IMR-90 (cell line): Measurements from ENCODE around the gene THSD1. TPM values are rescaled to one million over a fixed set of nuclear protein-coding genes. Genes with fewer than 3 reads are reported as not detected.

Experiments
- ATAC-seq: fragments of 200-7000 bp; cut with Tn5 transposase; 2 replicates; pipeline ENCODE4 v1.9.1; 2020; ENCODE audit warnings: low read depth, mild to moderate bottlenecking, moderate library complexity
- BruUV-seq: library from RNA; stranded (reverse); fragments of 400-500 nt; replicated peaks from 2 replicates; lab custom pipeline; 2021; lab: Mats Ljungman, UMichigan
- CTCF ChIA-PET: fragments of 300-600 bp; formaldehyde crosslinking; extraction: SDS; loops from one replicate; lab custom pipeline; 2021; ENCODE audit warnings: antibody characterized with exemption; lab: Yijun Ruan, JAX
- POLR2A ChIA-PET: fragments of 300-600 bp; sonication (Branson Sonifier 250); formaldehyde crosslinking; loops from one replicate; lab custom pipeline; 2022; ENCODE audit warnings: antibody characterized with exemption; ENCODE audit not compliant: unreplicated experiment; lab: Charles Lee
- DNase-seq: peaks from one replicate; pipeline ENCODE4 v3.0.0; 2013
- H2AFZ ChIP-seq: replicated peaks from 2 replicates; pipeline ENCODE3; 2013; ENCODE audit warnings: low read length, mild to moderate bottlenecking; ENCODE audit not compliant: poor library complexity
- H2AK5ac ChIP-seq: 2 replicates; pipeline ENCODE4 v1.6.1; 2013; ENCODE audit warnings: low read depth, low read length, inconsistent platforms
- H2AK9ac ChIP-seq: replicated peaks from 2 replicates; pipeline ENCODE3; 2013; ENCODE audit warnings: mild to moderate bottlenecking, low read depth, low read length, moderate library complexity; ENCODE audit not compliant: poor library complexity
- H2BK120ac ChIP-seq: 2 replicates; pipeline ENCODE4 v1.6.1; 2013; ENCODE audit warnings: low read depth, low read length, inconsistent platforms
- H2BK15ac ChIP-seq: 3 replicates; pipeline ENCODE4 v1.6.1; 2013; ENCODE audit warnings: low read depth, low read length, inconsistent platforms
- H2BK20ac ChIP-seq: 2 replicates; pipeline ENCODE4 v1.6.1; 2013; ENCODE audit warnings: low read depth, mild to moderate bottlenecking, inconsistent platforms, low read length, moderate library complexity
- H2BK5ac ChIP-seq: 2 replicates; pipeline ENCODE4 v1.6.1; 2013; ENCODE audit warnings: mild to moderate bottlenecking, low read depth, low read length, inconsistent platforms; ENCODE audit not compliant: poor library complexity, severe bottlenecking
- H3K14ac ChIP-seq: replicated peaks from 2 replicates; pipeline ENCODE4 v1.6.1; 2013; ENCODE audit warnings: low read depth, low read length, inconsistent platforms
- H3K18ac ChIP-seq: 2 replicates; pipeline ENCODE4 v1.6.1; 2013; ENCODE audit warnings: low read depth, low read length, control low read depth
- H3K23ac ChIP-seq: 2 replicates; pipeline ENCODE4 v1.6.1; 2013; ENCODE audit warnings: low read depth, low read length, inconsistent platforms
- H3K27ac ChIP-seq: 2 replicates; pipeline ENCODE4 v1.5.1; 2013; ENCODE audit warnings: mild to moderate bottlenecking, control low read depth, low read length; ENCODE audit not compliant: insufficient read depth
- H3K27me3 ChIP-seq: 2 replicates; pipeline ENCODE4 v1.6.1; 2013; ENCODE audit warnings: low read length; ENCODE audit not compliant: control insufficient read depth, insufficient read depth
- H3K36me3 ChIP-seq: 2 replicates; pipeline ENCODE4 v1.6.1; 2013; ENCODE audit warnings: low read length, mixed read lengths; ENCODE audit not compliant: control insufficient read depth, insufficient read depth
- H3K4ac ChIP-seq: 2 replicates; pipeline ENCODE4 v1.6.1; 2013; ENCODE audit warnings: low read depth, low read length, inconsistent platforms
- H3K4me1 ChIP-seq: 2 replicates; pipeline ENCODE4 v1.6.1; 2013; ENCODE audit warnings: low read length, mixed read lengths; ENCODE audit not compliant: control insufficient read depth, insufficient read depth
- H3K4me2 ChIP-seq: 2 replicates; pipeline ENCODE4 v1.6.1; 2013; ENCODE audit warnings: low read depth, mild to moderate bottlenecking, control low read depth, low read length, moderate library complexity
- H3K4me3 ChIP-seq: 2 replicates; pipeline ENCODE4 v1.5.1; 2013; ENCODE audit warnings: low read depth, mild to moderate bottlenecking, control low read depth, low read length, moderate library complexity; ENCODE audit not compliant: insufficient read depth
- H3K56ac ChIP-seq: 2 replicates; pipeline ENCODE4 v1.6.1; 2013; ENCODE audit warnings: low read length, inconsistent platforms; ENCODE audit not compliant: insufficient read depth; ENCODE audit errors: extremely low read depth
- H3K79me1 ChIP-seq, 2 experiments: 2 replicates each; pipeline ENCODE4 v1.6.1; 2013; ENCODE audit warnings: low read length in 2 of 2, inconsistent platforms in 1 of 2, low read depth in 1 of 2
- H3K9ac ChIP-seq: 2 replicates; pipeline ENCODE4 v1.6.1; 2013; ENCODE audit warnings: low read depth, low read length, control low read depth
- H3K9me1 ChIP-seq: 2 replicates; pipeline ENCODE4 v1.6.1; 2013; ENCODE audit warnings: low read length, inconsistent platforms; ENCODE audit not compliant: insufficient read depth
- H3K9me3 ChIP-seq: 2 replicates; pipeline ENCODE4 v1.6.1; 2013; ENCODE audit warnings: low read length; ENCODE audit not compliant: control insufficient read depth, insufficient read depth
- H4K20me1 ChIP-seq: 2 replicates; pipeline ENCODE4 v1.6.1; 2013; ENCODE audit warnings: low read length, inconsistent platforms; ENCODE audit not compliant: insufficient read depth
- H4K5ac ChIP-seq: 2 replicates; pipeline ENCODE4 v1.6.1; 2013; ENCODE audit warnings: mild to moderate bottlenecking, low read depth, low read length, control low read depth
- H4K8ac ChIP-seq, 2 experiments: 2 replicates each; pipeline ENCODE4 v1.6.1; 2013; ENCODE audit warnings: low read depth in 2 of 2, low read length in 2 of 2, control low read depth in 1 of 2, inconsistent platforms in 1 of 2
- H4K91ac ChIP-seq: 2 replicates; pipeline ENCODE4 v1.6.1; 2013; ENCODE audit warnings: low read depth, low read length, inconsistent platforms; ENCODE audit not compliant: insufficient read depth
- BHLHE40 ChIP-seq: fragments of 150-350 bp; IDR thresholded peaks from 2 replicates; pipeline ENCODE4 v1.6.1; 2016; ENCODE audit warnings: mild to moderate bottlenecking, low read depth, low read length
- CHD1 ChIP-seq: IDR thresholded peaks from 2 replicates; pipeline ENCODE4 v1.6.1; 2012; ENCODE audit warnings: low read depth, low read length, improper control_type of control experiment
- ELK1 ChIP-seq: fragments of 150-350 bp; IDR thresholded peaks from 2 replicates; pipeline ENCODE4 v1.6.1; 2016; ENCODE audit warnings: low read depth, mild to moderate bottlenecking, low read length, moderate library complexity, borderline replicate concordance
- FOS ChIP-seq: fragments of 150-350 bp; IDR thresholded peaks from 2 replicates; pipeline ENCODE4 v1.6.1; 2016; ENCODE audit warnings: low read depth, low read length
- MXI1 ChIP-seq: IDR thresholded peaks from 2 replicates; pipeline ENCODE4 v1.6.1; 2012; ENCODE audit warnings: low read depth, mild to moderate bottlenecking, low read length, moderate library complexity, borderline replicate concordance
- RAD21 ChIP-seq: IDR thresholded peaks from 2 replicates; pipeline ENCODE4 v1.6.1; 2012; ENCODE audit warnings: low read length, improper control_type of control experiment
- WGBS, 2 experiments: methylation state at CpG; one replicate each; pipeline versions ENCODE4 v1.1.5 to v1.1.7; 2013; ENCODE audit warnings: missing lambda C conversion rate in 2 of 2; ENCODE audit not compliant: insufficient read length in 1 of 2; ENCODE audit errors: extremely low coverage in 2 of 2; 5-methylcytosine and 5-hydroxymethylcytosine counted together
- dilution Hi-C: fragments of 300-500 bp; cut with HindIII; formaldehyde crosslinking; loops from one replicate; pipeline ENCODE4 v1.14.3; 2018; ENCODE audit warnings: low sequenced_read_pairs; ENCODE audit not compliant: unreplicated experiment
- in situ Hi-C: fragments of 300-500 bp; cut with MboI; formaldehyde crosslinking; loops from 3 replicates; pipeline ENCODE4 v1.14.3; 2019; ENCODE audit warnings: low sequenced_read_pairs, inconsistent platforms, mixed read lengths
- intact Hi-C: fragments of 100-400 bp; cut with micrococcal nuclease; formaldehyde crosslinking; loops from 2 replicates; pipeline ENCODE4 v1.10.0; 2022
- polyA plus RNA-seq, 3 experiments: library from polyadenylated mRNA; depleted of rRNA; stranded (reverse); fragments of >200 nt; gene quantifications; 2 replicates each; pipeline ENCODE4 v1.2.3, GENCODE V29; 2012; ENCODE audit warnings: low replicate concordance in 1 of 3
- total RNA-seq: library from RNA; depleted of rRNA; stranded (reverse); fragments of >200 nt; gene quantifications from 2 replicates; pipeline ENCODE4 v1.2.3, GENCODE V29; 2012

Gene THSD1
- total and polyA plus RNA-seq, 2 of the 4 experiments (the other 2 are of a cell fraction): 12.1 to 19.0 TPM

DNA sequence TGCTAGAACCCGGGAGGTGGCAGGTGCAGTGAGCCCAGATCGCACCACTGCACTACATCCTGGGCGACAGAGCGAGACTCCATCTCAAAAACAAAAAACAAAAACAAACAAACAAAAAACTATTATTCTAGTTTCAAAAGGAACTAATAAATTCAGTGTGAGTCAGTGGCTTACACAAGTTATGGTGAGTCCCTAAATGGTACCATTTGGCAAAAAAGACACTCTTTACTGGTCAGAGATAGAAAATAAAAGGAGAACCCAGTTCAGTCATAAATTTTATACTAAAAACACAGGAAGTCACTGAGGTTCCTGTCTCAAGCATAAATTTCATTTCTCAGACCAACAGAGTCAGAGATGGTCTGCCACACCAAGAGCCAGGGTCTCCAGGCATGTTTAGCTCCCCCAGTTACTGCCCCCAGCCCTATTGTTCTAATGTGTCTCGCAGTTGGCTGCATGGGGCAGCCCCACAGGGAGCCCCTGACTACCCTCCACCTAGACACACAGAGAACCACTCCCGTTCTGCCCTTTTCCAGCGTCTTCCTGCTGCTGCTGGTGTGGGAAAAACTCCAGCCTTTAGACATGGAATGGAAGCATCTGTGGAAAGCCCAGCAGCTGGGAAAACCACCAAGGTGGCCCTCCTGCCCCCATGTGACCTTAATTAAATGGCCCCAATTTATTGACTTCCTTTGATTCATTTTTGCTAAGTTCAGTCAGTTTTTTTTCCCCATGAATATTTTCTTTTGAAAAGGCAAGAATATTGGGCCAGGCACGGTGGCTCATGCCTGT lies 12.2 kb downstream of the THSD1 start:
- Histone ChIP-seq H3K4ac (no peak overlapping the region), H3K4me3 (no peak overlapping the region), H4K91ac (no peak overlapping the region), H3K23ac (no peak overlapping the region), H3K79me1 (no peaks in the 10 kb centered on the region), H4K8ac (no peak overlapping the region), H3K9me3 (no peaks in the 10 kb centered on the region), H3K27ac (no peak overlapping the region), H2BK120ac (no peak overlapping the region), H3K4me1 (no peaks in the 10 kb centered on the region), H3K4me2 (no peak overlapping the region), H3K27me3 (no peaks in the 10 kb centered on the region), H4K5ac (no peak overlapping the region), H3K14ac (no peak overlapping the region), H2AK9ac (no peak overlapping the region), H3K9ac (no peak overlapping the region), H3K18ac (no peak overlapping the region), H2BK5ac (no peak overlapping the region), H3K36me3 (no peaks in the 10 kb centered on the region), H2AFZ (no peak overlapping the region), H3K56ac (no peak overlapping the region), H3K9me1 (no peaks in the 10 kb centered on the region; the same call in 1 of the 2 replicates), H2BK15ac (no peak overlapping the region), H2BK20ac (no peak overlapping the region), H4K20me1 (no peaks in the 10 kb centered on the region), H2AK5ac (no peak overlapping the region)
- dilution Hi-C loops: no loop called here
- ChIA-PET CTCF (no interaction called here), POLR2A (no interaction called here)
- intact Hi-C loops: no loop called here
- TF ChIP-seq BHLHE40 (no peak), FOS (no peak), MXI1 (no peak), RAD21 (no peak), ELK1 (no peak), CHD1 (no peak)
- DNase-seq: no peak
- in situ Hi-C loops: no loop called here
- ATAC-seq: no peak
- BruUV-seq: no TSS peak
- WGBS, 2 experiments: no CpG with 5 or more reads among the region's 8 CpGs
